Thymus (tissue), 11 donors: ENCODE data around the gene SLC38A1. TPM values are rescaled to one million over a fixed set of nuclear protein-coding genes. Genes with fewer than 3 reads are reported as not detected.

Source experiments
- DNase-seq, 9 donors: peaks; one replicate each; pipeline ENCODE4 v3.0.0-alpha.2; 2013; ENCODE audit warnings: low spot score in 9 of 9, low read depth in 6 of 9, missing footprints in 1 of 9
- H3K27ac ChIP-seq, 2 donors: one replicate each; pipeline ENCODE4 v1.5.1; 2013; ENCODE audit warnings: control low read depth in 1 of 2, low read depth in 1 of 2, low read length in 1 of 2, mild to moderate bottlenecking in 1 of 2, moderate library complexity in 1 of 2
- H3K27me3 ChIP-seq, 2 donors: one replicate each; pipeline ENCODE4 v1.5.1; 2013; ENCODE audit warnings: low read length in 1 of 2; ENCODE audit not compliant: control insufficient read depth in 2 of 2, insufficient read depth in 1 of 2
- H3K36me3 ChIP-seq, 2 donors: one replicate each; pipeline ENCODE4 v1.5.1; 2013; ENCODE audit warnings: low read length in 1 of 2, mild to moderate bottlenecking in 1 of 2, moderate library complexity in 1 of 2; ENCODE audit not compliant: control insufficient read depth in 2 of 2, insufficient read depth in 2 of 2
- H3K4me1 ChIP-seq, 2 donors: one replicate each; pipeline ENCODE4 v1.5.1; 2013; ENCODE audit warnings: low read length in 2 of 2; ENCODE audit not compliant: control insufficient read depth in 2 of 2, insufficient read depth in 2 of 2
- H3K4me3 ChIP-seq, 2 donors: one replicate each; pipeline ENCODE4 v1.5.1; 2013; ENCODE audit warnings: low read length in 2 of 2, control low read depth in 1 of 2, mild to moderate bottlenecking in 1 of 2
- H3K9me3 ChIP-seq, 2 donors: one replicate each; pipeline ENCODE4 v1.5.1; 2013; ENCODE audit warnings: low read length in 1 of 2, mild to moderate bottlenecking in 1 of 2; ENCODE audit not compliant: control insufficient read depth in 2 of 2, insufficient read depth in 1 of 2
- WGBS: extraction: QIAGEN DNeasy Blood & Tissue Kit; methylation state at CpG from one replicate; pipeline ENCODE4 v1.1.7; 2013; 5-methylcytosine and 5-hydroxymethylcytosine counted together
- polyA plus RNA-seq: library from polyadenylated mRNA; stranded (reverse); fragments of 200-250 nt; gene quantifications from one replicate; pipeline ENCODE4 v1.2.3, GENCODE V29; 2013
- total RNA-seq: library from RNA; stranded (reverse); fragments of 120-200 nt; gene quantifications from one replicate; pipeline ENCODE4 v1.2.4, GENCODE V29; 2013
- donor health status: healthy.

Gene SLC38A1
- total and polyA plus RNA-seq, 2 donors = 54.4 to 81.6 TPM

GRCh38 chr12:46188170-46188569 lies 80.7 kb downstream of the SLC38A1 start:
- Histone ChIP-seq H3K4me1 (no peaks in the 10 kb centered on the region), H3K4me3 (no peak overlapping the region), H3K36me3 (peaks cover 18 to 30% of the 10 kb centered on the region in 2 donors), H3K27me3 (no peaks in the 10 kb centered on the region), H3K9me3 (no peaks in the 10 kb centered on the region), H3K27ac (no peak overlapping the region)
- DNase-seq = no peak
- WGBS = 97% methylated on average over 2 of the region's 2 CpGs

DNA sequence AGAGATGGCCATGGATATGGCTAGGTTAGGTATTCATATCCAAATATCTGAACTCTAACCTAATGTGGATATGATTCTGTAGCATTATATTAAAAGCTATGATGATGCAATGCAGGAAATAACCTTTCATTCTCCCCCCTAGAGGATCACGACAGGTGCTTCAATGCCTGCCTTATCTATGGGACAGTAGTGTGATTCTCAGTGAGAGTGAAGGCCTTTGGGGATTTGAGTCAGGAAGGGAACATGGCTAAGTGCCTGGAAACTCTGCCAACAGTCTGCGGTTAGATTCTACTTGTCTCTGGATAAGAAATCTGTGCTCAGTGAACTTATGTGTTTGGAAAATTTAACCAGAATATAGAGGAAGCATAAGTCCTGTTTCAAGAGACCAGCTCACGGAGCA lies 81.8 kb downstream of the SLC38A1 start:
- no peak overlapping the region for H3K27ac ChIP-seq

DNA sequence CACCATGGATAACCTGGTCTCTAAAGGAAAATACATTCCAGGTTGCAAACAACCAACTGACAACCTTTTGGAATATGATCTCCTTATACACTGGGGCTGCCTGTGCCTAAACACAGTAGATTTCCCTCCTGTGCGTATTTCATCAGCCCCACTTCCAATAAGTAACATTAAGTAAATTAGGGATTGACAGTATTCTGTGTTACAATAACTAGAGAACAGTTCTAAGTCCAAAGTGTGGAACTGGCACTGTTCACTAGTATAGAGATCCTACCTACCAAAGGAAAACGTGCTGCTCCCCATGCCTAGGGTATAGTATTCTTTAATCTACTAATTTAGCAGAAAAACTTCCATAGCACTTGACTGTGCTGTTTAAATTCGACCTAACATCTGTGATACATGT lies 82.8 kb downstream of the SLC38A1 start:
- Histone ChIP-seq H3K27ac (no peak overlapping the region), H3K4me3 (no peak overlapping the region), H3K4me1 (no peaks in the 10 kb centered on the region), H3K36me3 (peaks cover 18 to 28% of the 10 kb centered on the region in 2 donors), H3K27me3 (no peaks in the 10 kb centered on the region), H3K9me3 (no peaks in the 10 kb centered on the region)
- WGBS = 98% methylated on average over 3 of the region's 3 CpGs
- no peak for DNase-seq

More for the DNA sequence above, 81.8 kb downstream of the SLC38A1 start:
- Histone ChIP-seq H3K27me3 (no peaks in the 10 kb centered on the region), H3K36me3 (peaks cover 18 to 28% of the 10 kb centered on the region in 2 donors), H3K4me1 (no peaks in the 10 kb centered on the region), H3K4me3 (no peak overlapping the region), H3K9me3 (no peaks in the 10 kb centered on the region)
- WGBS = 94% methylated on average over 3 of the region's 3 CpGs
- peak in 1 of 9 donors; percentile 16 for DNase-seq

DNA sequence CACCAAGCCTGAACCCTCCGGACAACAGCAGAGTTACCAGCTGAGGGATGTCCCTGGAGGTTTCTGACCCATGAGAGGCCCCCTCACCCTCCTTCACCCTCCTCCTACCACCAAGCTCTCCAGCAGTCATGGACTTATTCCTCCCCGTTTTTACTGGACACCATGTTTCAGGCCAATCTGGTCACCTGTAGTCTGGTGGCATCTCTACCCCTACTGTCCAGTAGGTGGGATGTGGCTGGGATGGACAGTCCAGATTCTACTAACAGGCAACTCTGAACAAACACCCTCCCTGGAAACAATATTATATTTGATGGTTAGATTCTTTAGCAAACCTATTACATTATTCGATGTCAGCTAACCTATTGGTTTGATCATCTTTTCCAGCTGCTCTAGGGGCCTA lies 83.2 kb downstream of the SLC38A1 start:
- no peaks in the 10 kb centered on the region for H3K4me1 ChIP-seq
- WGBS = 98% methylated on average over 3 of the region's 3 CpGs

DNA sequence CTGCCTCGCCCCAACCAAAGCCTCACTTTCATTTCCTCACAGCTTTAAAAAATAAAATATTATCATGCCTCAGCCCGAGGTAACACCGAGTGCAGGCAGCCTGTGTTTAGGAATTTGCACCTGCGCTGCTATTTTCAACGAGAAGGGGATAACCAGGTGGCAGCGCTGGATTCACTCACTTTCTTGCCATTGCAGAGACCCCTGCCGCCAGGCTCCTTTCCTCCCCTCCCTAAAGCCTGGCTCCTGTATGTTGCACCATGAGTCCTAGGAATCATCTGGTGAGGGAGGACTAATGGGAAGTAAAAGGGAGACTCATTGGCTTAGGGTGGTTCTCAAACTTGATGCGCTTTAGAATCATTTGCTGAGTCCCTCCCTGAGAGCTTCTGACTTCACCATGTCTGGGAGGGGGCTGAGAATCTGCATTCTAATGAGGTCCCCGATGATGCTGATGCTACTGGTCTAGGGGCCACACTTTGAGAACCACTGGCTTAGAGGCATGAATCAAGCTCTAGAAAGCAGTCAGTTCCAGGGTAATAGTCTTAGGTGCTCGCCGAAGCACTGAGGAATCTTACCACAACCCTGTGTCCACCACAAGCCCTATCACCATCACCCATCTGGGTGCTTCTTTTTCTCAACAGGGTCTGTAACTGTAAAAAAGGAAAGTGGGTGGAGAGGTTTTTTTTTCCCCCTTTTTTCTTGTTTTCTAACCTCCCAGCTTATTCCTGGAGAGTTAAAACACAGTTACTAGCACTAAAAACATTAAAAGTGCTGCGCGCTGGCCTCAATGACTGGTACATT lies 83.8 kb downstream of the SLC38A1 start:
- no peaks in the 10 kb centered on the region for H3K4me1 ChIP-seq

More for the DNA sequence above, 83.2 kb downstream of the SLC38A1 start:
- Histone ChIP-seq H3K27me3 (no peaks in the 10 kb centered on the region), H3K36me3 (peaks cover 18 to 28% of the 10 kb centered on the region in 2 donors), H3K9me3 (no peaks in the 10 kb centered on the region), H3K27ac (no peak overlapping the region), H3K4me3 (no peak overlapping the region)
- no peak for DNase-seq

GRCh38 chr12:46183112-46183511 lies 85.7 kb downstream of the SLC38A1 start:
- Histone ChIP-seq H3K27ac (no peak overlapping the region), H3K4me3 (no peak overlapping the region), H3K27me3 (no peaks in the 10 kb centered on the region), H3K36me3 (peaks cover 14 to 20% of the 10 kb centered on the region in 2 donors), H3K4me1 (peaks cover 2 to 3% of the 10 kb centered on the region in 2 donors), H3K9me3 (no peaks in the 10 kb centered on the region)
- 92% methylated on average over 2 of the region's 2 CpGs for WGBS
- no peak for DNase-seq

More for the DNA sequence above, 83.8 kb downstream of the SLC38A1 start:
- no peaks in the 10 kb centered on the region for H3K9me3 ChIP-seq
- H3K4me3 ChIP-seq = no peak overlapping the region
- peaks cover 18 to 28% of the 10 kb centered on the region in 2 donors for H3K36me3 ChIP-seq
- H3K27me3 ChIP-seq = no peaks in the 10 kb centered on the region
- H3K27ac ChIP-seq = no peak overlapping the region
- no peak for DNase-seq
- 94% methylated on average over 13 of the region's 13 CpGs for WGBS

GRCh38 chr12:46181465-46181864 lies 87.4 kb downstream of the SLC38A1 start:
- Histone ChIP-seq H3K4me1 (peaks cover 6% of the 10 kb centered on the region in 2 donors), H3K27ac (no peak overlapping the region), H3K4me3 (no peak overlapping the region), H3K36me3 (peaks cover 8 to 11% of the 10 kb centered on the region in 2 donors), H3K9me3 (no peaks in the 10 kb centered on the region), H3K27me3 (no peaks in the 10 kb centered on the region)
- no peak for DNase-seq
- 95% methylated on average over 1 of the region's 1 CpG for WGBS

GRCh38 chr12:46179693-46180452 lies 89.0 kb downstream of the SLC38A1 start:
- Histone ChIP-seq H3K36me3 (peaks cover under 1 to 2% of the 10 kb centered on the region in 2 donors), H3K4me3 (no peak overlapping the region), H3K9me3 (no peaks in the 10 kb centered on the region), H3K4me1 (peaks cover 6% of the 10 kb centered on the region in 2 donors), H3K27me3 (no peaks in the 10 kb centered on the region), H3K27ac (no peak overlapping the region)
- WGBS = 90% methylated on average over 7 of the region's 7 CpGs
- DNase-seq = no peak
